GM21526 (cell line): ENCODE measurements around the gene GSTM4.

Source experiments
- ATAC-seq: cut with Tn5 transposase; IDR thresholded peaks from one replicate; pipeline ENCODE4 v1.9.1; 2021; ENCODE audit warnings: moderate library complexity; ENCODE audit not compliant: unreplicated experiment, low FRiP score

GSTM4 gene

GRCh38 chr1:109624201-109625010 lies 31.5 kb upstream of the GSTM4 start:
- ATAC-seq, result no peak

GRCh38 chr1:109625176-109625575 lies 30.7 kb upstream of the GSTM4 start:
- ATAC-seq, result no peak

DNA sequence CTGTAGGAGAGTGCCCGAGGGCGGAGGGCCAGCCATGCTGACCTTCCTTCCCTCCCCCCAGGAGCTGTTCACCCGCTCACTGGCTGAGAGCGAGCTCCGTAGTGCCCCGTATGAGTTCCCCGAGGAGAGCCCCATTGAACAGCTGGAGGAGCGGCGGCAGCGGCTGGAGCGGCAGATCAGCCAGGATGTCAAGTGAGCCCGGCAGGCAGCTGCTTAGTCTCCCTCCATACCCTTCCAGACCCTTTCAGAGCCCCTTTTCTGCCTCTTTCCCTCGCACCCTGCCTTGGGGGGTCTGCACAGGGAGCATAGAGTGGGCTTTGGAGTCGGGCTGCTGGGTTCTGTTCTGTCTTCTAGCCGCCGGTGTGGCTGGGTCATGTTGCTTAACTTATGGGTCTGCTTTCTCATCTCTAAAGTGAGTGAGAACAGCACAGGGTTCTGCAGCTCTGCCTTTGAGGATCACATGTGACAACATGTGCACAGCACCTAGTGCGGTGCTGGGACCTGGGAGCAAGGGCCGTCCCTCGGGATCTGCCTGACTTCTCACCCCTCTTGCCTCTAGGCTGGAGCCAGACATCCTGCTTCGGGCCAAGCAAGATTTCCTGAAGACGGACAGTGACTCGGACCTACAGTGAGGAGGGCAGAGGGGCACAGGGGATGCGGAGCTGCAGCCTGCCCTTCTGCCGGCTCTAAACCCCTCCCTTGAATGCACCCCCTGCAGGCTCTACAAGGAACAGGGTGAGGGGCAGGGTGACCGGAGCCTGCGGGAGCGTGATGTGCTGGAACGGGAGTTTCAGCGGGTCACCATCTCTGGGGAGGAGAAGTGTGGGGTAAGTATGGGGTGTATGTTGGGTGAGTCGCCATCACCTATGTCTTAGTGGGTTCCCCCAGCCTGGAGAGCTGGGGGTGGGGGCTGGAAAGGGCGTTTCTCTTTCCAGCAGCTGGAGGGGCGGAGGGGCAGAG lies 30.0 kb upstream of the GSTM4 start:
- no peak for ATAC-seq

GRCh38 chr1:109626682-109627408 lies 29.1 kb upstream of the GSTM4 start:
- ATAC-seq, result no peak

DNA sequence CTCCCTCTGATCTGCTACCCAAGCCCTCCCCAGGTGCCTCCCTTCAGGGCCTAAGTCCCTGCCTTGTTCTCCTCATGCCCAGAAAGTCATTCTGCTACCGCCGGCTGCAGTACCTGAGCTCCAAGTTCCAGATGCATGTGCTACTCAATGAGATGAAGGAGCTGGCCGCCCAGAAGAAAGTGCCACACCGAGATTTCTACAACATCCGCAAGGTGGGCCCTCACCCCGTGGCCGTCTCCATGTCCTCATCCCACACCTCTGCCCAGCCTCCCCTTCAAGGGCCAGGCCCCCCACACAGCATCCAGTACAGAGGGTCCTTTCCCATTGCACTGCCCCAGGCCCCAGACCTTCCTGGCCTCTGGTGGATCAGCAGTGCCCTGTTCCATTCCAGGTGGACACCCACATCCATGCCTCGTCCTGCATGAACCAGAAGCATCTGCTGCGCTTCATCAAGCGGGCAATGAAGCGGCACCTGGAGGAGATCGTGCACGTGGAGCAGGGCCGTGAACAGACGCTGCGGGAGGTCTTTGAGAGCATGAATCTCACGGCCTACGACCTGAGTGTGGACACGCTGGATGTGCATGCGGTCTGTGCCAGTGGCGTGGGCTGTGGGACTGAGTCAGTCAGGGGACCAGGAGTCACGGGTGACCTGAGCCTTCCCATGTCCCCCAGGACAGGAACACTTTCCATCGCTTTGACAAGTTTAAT lies 28.1 kb upstream of the GSTM4 start:
- no peak for ATAC-seq

DNA sequence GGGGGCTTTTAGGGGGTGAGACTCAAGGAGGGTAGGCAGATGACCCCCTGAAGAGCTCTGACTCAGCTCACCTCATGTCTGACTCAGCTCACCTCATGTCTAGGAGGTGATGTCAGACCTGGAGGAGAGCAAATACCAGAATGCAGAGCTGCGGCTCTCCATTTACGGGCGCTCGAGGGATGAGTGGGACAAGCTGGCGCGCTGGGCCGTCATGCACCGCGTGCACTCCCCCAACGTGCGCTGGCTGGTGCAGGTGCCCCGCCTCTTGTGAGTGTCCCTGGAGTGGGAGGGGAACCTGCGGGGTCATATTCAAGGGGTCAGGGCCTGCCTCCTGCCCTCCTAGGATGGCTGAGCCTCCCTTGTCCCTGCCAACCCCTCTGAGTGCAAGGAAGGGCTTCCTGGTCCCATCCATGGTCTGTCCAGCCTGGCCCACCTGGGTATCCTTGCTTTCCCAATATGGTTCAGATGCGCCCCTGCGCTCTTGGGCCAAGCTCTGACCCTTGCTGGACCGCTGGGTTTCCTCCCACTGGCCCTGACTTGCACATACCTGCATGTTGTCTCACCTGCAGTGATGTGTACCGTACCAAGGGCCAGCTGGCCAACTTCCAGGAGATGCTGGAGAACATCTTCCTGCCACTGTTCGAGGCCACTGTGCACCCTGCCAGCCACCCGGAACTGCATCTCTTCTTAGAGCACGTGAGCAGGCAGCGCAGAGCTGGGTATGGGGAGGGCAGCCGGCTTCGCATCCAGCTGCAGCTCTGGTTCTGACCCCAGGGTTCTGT lies 27.2 kb upstream of the GSTM4 start:
- no peak for ATAC-seq

GRCh38 chr1:109629372-109630030 lies 26.4 kb upstream of the GSTM4 start:
- ATAC-seq, result no peak

DNA sequence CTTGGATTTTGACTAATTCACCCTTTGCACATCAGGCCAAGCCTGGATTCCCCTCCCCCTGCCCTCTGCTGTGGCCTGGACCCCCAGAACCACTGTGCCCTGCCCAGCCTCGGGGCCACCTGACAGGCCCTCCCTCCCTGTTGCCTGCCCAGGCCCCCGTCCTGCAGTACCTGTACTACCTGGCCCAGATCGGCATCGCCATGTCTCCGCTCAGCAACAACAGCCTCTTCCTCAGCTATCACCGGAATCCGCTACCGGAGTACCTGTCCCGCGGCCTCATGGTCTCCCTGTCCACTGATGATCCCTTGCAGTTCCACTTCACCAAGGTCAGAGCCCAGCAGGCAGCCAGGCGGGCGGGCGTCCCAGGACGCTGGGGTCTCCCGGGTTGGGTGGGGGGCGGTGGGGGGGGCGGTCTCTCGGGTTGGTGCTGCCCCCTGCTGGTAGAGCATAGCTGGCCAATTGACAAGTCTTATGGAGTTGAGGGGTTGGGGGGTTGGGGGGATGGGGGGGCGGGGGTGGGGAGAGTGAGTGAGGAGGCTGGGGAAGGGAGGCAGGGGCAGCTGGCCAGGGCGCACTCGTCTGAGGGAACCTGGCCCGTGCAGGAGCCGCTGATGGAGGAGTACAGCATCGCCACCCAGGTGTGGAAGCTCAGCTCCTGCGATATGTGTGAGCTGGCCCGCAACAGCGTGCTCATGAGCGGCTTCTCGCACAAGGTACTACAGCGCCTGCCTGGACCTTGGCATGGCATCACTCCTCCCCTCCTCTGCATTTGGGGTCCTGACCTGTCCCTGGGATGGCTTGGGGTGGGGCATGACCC lies 25.6 kb upstream of the GSTM4 start:
- ATAC-seq, result no peak

- no peak for ATAC-seq
These were observed 24.9 kb upstream of the GSTM4 start for GRCh38 chr1:109630898-109631512.

DNA sequence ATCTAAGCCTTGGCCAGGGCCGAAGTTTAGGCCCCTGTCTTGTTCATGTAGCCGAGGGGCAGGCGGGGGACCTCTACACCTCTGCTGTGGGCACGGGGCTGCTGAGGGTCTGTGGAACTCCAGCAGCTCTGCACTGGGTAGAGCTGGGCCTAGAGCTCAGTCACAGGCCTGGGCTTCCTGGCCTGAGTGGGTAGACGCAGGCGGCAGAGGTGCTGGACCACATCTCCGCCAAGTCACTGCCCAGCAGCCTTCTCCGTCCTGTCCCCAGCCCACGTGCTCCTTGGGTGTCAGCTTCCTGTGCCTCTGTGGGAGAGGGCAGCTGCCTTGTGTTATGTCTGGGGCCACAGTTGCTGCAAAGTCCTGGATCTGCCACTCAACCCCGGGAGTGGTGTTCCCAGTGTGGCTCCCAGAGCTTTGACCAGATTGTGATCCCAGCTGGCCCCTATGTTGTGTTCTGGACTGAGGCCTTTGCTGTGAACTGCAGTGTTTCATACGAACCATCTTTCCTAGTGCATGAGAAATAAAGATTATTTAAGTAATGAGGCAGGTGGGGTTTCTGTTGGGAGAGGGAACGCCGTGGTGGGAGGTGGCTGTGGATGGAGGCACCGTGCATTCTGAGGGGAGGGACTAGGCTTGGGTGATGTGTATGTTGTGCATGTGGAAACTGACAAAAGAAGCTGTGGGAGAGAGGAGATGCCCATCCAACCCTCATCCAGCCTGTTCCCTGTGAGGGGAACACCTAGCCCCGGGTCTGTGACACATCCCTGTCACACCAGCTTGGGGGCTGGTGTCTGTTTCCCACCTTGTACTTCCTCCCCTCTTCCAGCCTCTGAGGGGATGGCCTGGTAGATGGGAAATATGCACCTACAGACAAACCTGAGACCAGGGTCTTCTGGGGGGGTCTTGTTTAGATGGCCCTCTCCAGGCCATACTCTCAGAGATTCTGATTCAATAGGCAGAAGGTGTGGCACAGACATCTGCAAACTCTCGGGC lies 24.1 kb upstream of the GSTM4 start:
- no peak for ATAC-seq

DNA sequence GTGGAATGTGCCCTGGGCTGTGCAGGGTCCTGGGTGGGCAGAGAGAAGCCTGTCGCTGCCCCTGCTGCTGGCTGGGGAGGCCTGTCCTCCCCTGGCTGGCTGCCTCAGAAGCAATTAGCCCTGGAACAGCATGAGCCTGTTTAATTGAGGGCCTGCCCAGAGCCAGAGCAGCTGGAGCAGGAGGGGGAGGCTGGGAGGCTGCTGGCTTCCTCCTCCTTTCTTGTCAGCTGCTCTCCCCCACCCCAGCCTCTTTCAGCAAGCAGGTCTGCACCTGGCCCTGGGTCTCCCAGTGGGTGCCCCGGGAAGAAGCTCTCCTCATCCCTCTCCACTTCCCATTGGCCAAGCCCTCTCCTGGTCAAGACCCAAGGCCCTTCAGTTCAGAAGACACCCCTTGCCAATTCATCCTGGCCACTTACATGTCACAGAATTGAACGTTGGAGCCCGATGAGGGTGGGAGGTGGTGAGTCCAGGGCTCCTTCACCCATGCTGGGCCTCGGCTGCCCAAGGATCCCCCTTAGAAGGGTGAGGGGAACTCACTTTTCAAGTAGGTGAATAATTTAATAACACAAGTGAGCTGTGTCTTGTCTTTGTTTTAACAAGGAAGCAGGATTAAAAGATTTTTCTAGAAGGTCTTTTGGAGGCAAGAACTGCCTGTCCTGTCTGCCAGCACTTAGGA lies 23.1 kb upstream of the GSTM4 start:
- ATAC-seq, result no peak

DNA sequence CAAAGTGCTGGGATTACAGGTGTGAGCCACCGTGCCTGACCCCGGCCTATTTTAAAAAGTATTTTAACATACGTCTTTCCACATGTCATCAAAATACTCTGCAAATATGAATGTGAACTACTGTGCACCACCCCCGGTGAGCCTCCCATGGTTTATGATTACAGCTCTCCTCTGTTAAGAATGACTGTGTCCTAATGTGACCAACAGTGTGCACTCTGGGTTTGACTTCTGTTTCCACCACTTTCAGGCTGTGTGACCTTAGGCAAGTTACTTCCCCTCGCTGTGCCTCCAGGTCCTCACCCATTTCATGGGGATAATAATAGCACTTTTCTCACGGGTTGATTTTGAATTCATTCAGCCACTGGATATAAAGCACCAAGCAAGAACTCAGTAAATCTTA lies 21.6 kb upstream of the GSTM4 start:
- ATAC-seq, result no peak

DNA sequence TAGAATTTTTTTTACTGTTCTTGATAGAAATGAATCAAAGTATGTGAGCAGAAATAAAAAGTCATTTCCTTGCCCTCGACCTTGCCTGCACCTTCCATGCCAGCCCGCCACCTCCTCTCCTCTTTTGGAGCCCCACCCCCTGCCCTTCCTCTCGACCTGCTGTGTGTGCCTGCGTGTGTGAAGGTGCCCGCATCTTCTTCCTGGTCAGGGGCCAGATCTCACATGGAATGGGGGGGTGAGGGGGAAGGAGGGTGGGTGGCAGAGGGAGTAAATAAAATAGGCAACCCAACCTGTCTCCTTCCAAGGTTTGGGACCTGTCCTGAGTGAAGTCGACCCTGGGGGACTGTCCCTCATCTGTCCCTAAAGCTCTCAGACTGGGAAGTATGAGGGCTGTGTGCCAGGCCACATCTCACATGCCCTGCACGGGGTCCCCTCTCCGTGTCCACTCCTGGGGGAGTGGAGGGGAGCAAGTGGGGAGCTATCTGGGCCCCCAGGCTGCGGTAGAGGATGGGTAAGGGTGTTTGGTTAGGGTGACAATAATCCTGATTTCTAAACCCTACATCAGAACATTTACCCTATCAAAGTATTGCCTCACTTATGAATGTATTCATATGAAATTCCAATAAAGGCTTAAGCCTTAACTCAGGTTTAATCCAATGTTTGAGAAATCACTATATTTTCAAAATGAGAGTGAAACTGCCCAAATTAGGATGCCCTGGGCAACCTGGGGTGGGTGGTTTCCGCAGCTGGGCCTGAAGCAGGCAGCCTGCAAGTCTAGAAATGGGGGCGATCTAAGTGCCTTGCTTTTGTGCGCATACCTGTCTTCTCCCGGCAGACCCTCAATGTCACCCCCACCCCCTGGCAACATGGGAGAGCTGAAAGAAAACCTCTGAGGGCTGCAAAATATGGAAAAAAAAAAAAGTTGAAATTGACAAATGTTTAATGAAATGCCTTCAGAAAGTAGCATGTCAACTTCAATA lies 20.8 kb upstream of the GSTM4 start:
- ATAC-seq, result no peak

DNA sequence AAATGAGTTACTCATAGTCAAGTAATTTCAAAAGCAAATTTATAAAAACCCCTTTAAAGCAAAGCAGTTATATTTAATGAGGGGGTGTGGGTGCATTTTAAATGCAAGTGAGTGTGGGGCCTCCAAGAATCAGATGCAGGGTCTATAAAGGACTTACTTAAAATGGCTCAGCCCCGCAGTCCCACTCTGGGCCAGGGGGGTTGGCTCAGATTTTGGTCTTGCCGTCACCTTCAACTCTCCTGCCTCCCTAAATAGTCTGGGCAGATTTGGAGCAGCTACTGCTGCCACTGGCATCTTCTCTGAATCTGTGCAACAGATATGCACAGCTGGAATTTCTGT lies 20.1 kb upstream of the GSTM4 start:
- ATAC-seq, result no peak
